ENCODE results near the gene PSMD3. TPM values are rescaled to one million over a fixed set of nuclear protein-coding genes. Genes with fewer than 3 reads are reported as not detected.

PSMD3 gene
- total RNA-seq, 1 experiment from 2014 or later = 174 TPM

GRCh38 chr17:39988206-39988810 lies 7.7 kb downstream of the PSMD3 start:
- H2BK12ac ChIP-seq (ENCODE audit: insufficient read length, low read depth, low read length) = no peak overlapping the region
- DNase-seq = no peak
- H3K27ac ChIP-seq (ENCODE audit: insufficient read length, low read depth, low read length) = no peak overlapping the region
- H3K23me2 ChIP-seq (ENCODE audit: insufficient read length, low read depth, low read length, poor library complexity, severe bottlenecking) = no peaks in the 10 kb centered on the region
- no peak overlapping the region for H4K5ac ChIP-seq (ENCODE audit: insufficient read length, low read depth, low read length)
- H4K20me1 ChIP-seq (ENCODE audit: control insufficient read depth, insufficient read depth, insufficient read length) = no peaks in the 10 kb centered on the region
- no peak overlapping the region for H3K56ac ChIP-seq (ENCODE audit: insufficient read length, low read depth, low read length)
- no peak overlapping the region for H2BK15ac ChIP-seq (ENCODE audit: low read depth, low read length)
- no peak overlapping the region for H2BK20ac ChIP-seq (ENCODE audit: low read depth, low read length, poor library complexity, severe bottlenecking)
- H3K9me3 Mint-ChIP-seq = no peaks in the 10 kb centered on the region
- no peak overlapping the region; a peak in 1 of 7 replicates for H3K27ac Mint-ChIP-seq
- H3K9ac ChIP-seq (ENCODE audit: extremely low read depth, insufficient read length, low read length) = no peak overlapping the region
- no peak overlapping the region for H4K8ac ChIP-seq (replicated peaks; ENCODE audit: insufficient read length, low read depth, low read length)
- no peak overlapping the region for H3K4me2 ChIP-seq (ENCODE audit: insufficient read depth, insufficient read length, low read length)
- no peak overlapping the region for H3T11ph ChIP-seq (ENCODE audit: low read length)
- no peaks in the 10 kb centered on the region for H3K79me1 ChIP-seq (ENCODE audit: insufficient read depth, low read depth, low read length, poor library complexity, severe bottlenecking)
- H3K14ac ChIP-seq (ENCODE audit: insufficient read depth, low read length) = no peak overlapping the region
- no peaks in the 10 kb centered on the region for H3K79me2 ChIP-seq (ENCODE audit: insufficient read depth, low read length)
- H2BK120ac ChIP-seq (ENCODE audit: low read depth, low read length, poor library complexity, severe bottlenecking) = no peak overlapping the region
- H3K27me3 ChIP-seq (ENCODE audit: insufficient read depth, low read length) = no peaks in the 10 kb centered on the region
- H2BK5ac ChIP-seq (ENCODE audit: insufficient read length, low read length) = no peak overlapping the region
- no peak overlapping the region for H3K18ac ChIP-seq (ENCODE audit: insufficient read length, low read depth, low read length)
- no peak overlapping the region for H3K4me3 Mint-ChIP-seq
- no peaks in the 10 kb centered on the region for H3K4me1 Mint-ChIP-seq
- H3K4me1 ChIP-seq (ENCODE audit: insufficient read depth, low read length) = no peaks in the 10 kb centered on the region
- no CpG with 5 or more reads among the region's 11 CpGs for WGBS (ENCODE audit: extremely low coverage, insufficient read length, low lambda C conversion rate)
- H3K36me3 Mint-ChIP-seq (ENCODE audit: insufficient read depth in 1 of 3, low read depth in 3 of 3) = peaks cover 70 to 97% (median 95%) of the 10 kb centered on the region in 3 experiments; a peak in 6 of 7 replicates
- H4K91ac ChIP-seq (ENCODE audit: insufficient read length, low read depth, low read length) = no peak overlapping the region
- H3K9me3 ChIP-seq (ENCODE audit: control insufficient read depth, low read depth, low read length) = no peaks in the 10 kb centered on the region
- H2AK5ac ChIP-seq (ENCODE audit: insufficient read length, low read length) = no peak overlapping the region
- H3K23ac ChIP-seq (ENCODE audit: insufficient read length, low read depth, low read length) = no peak overlapping the region
- H2AFZ ChIP-seq (ENCODE audit: low read length) = no peak overlapping the region
- no peaks in the 10 kb centered on the region for H3K27me3 Mint-ChIP-seq (ENCODE audit: low read depth)
- no peak overlapping the region for H3K4ac ChIP-seq (ENCODE audit: low read depth, low read length)
- no peak for TF ChIP-seq CTCF (conservative IDR thresholded peaks at IDR 0.05)
